B cell (primary cell): Measurements from ENCODE around the gene HES5.

Experiments used
- EZH2 ChIP-seq: IDR thresholded peaks from 2 replicates; pipeline ENCODE4 v1.6.1; 2012; ENCODE audit warnings: borderline replicate concordance, low read depth, mild to moderate bottlenecking, moderate library complexity, low read length; ENCODE audit not compliant: insufficient read depth, poor library complexity, severe bottlenecking
- TF ChIP-seq, protein P1 (sequence below): fragments of 200-600 bp; IDR thresholded peaks from one replicate; pipeline ENCODE4 v1.8.0; 2022; ENCODE audit warnings: antibody characterized with exemption, mild to moderate bottlenecking

DNA sequence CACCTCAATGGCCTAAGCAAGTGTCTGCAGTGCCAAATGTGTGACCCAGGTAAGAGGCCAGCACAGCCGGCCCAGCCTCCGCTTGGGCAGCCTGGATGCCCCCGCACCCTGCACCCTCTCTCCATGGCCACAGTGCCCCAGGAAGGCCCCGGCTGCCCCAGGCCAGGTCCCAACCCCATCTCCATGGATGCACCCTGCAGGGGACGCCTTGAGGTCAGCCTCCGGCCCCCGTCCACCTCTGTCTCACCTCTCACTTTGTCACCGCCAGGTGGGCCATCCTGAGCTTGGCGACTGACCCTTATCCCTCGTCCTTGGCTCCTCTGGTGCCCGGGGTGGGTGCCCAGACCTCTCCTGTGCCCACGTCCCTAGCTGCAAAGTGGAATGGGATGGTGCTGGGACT, 28.4 kb upstream of the HES5 start:
- TF ChIP-seq, protein P1, sequence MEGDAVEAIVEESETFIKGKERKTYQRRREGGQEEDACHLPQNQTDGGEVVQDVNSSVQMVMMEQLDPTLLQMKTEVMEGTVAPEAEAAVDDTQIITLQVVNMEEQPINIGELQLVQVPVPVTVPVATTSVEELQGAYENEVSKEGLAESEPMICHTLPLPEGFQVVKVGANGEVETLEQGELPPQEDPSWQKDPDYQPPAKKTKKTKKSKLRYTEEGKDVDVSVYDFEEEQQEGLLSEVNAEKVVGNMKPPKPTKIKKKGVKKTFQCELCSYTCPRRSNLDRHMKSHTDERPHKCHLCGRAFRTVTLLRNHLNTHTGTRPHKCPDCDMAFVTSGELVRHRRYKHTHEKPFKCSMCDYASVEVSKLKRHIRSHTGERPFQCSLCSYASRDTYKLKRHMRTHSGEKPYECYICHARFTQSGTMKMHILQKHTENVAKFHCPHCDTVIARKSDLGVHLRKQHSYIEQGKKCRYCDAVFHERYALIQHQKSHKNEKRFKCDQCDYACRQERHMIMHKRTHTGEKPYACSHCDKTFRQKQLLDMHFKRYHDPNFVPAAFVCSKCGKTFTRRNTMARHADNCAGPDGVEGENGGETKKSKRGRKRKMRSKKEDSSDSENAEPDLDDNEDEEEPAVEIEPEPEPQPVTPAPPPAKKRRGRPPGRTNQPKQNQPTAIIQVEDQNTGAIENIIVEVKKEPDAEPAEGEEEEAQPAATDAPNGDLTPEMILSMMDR, result no peak
- no peak for TF ChIP-seq EZH2
